OCI-LY1 (cell line): ENCODE results near the gene IGFBP5.

ENCODE experiments used
- H2AFZ ChIP-seq: fragments of 200-600 bp; sonication (generic), shearing (Covaris generic); 2 replicates; pipeline ENCODE4 v1.6.0; 2014; ENCODE audit warnings: antibody characterized with exemption, mild to moderate bottlenecking, low read length
- H3F3A ChIP-seq: fragments of 200-600 bp; sonication (generic), shearing (Covaris generic); 2 replicates; pipeline ENCODE4 v1.6.0; 2014; ENCODE audit warnings: mild to moderate bottlenecking, antibody characterized with exemption, low read length, moderate library complexity; ENCODE audit not compliant: insufficient read depth
- H3K27ac ChIP-seq: fragments of 200-600 bp; sonication (generic); 2 replicates; pipeline ENCODE4 v1.5.1; 2014; ENCODE audit warnings: low read length, mixed run types, mild to moderate bottlenecking, low read depth; ENCODE audit not compliant: poor library complexity, severe bottlenecking
- H3K27me3 ChIP-seq: fragments of 200-600 bp; sonication (generic); 2 replicates; pipeline ENCODE4 v1.6.0; 2014; ENCODE audit warnings: antibody characterized with exemption, mild to moderate bottlenecking, low read length, moderate library complexity; ENCODE audit not compliant: insufficient read depth
- H3K36me3 ChIP-seq: fragments of 200-600 bp; sonication (generic); 2 replicates; pipeline ENCODE4 v1.6.1; 2014; ENCODE audit warnings: mild to moderate bottlenecking, antibody characterized with exemption, low read length, moderate library complexity, mixed read lengths; ENCODE audit not compliant: insufficient read depth
- H3K4me1 ChIP-seq: fragments of 200-600 bp; sonication (generic); 2 replicates; pipeline ENCODE4 v1.5.1; 2014; ENCODE audit warnings: mild to moderate bottlenecking, low read length, moderate library complexity; ENCODE audit not compliant: insufficient read depth, severe bottlenecking
- H3K4me2 ChIP-seq: fragments of 200-600 bp; sonication (generic), shearing (Covaris generic); 2 replicates; pipeline ENCODE4 v1.6.1; 2014; ENCODE audit warnings: low read length
- H3K4me3 ChIP-seq: fragments of 200-600 bp; sonication (generic); 2 replicates; pipeline ENCODE4 v1.5.1; 2014; ENCODE audit warnings: low read length, low read depth, mild to moderate bottlenecking, mixed read lengths; ENCODE audit not compliant: poor library complexity, severe bottlenecking
- H3K79me2 ChIP-seq: fragments of 200-600 bp; shearing (Covaris generic); 2 replicates; pipeline ENCODE4 v1.6.1; 2016; ENCODE audit warnings: mixed run types, low read length, mixed read lengths; ENCODE audit not compliant: insufficient read depth
- H3K9ac ChIP-seq: fragments of 200-600 bp; sonication (generic), shearing (Covaris generic); 2 replicates; pipeline ENCODE4 v1.6.1; 2014; ENCODE audit warnings: mild to moderate bottlenecking, low read length, mixed read lengths
- H3K9me2 ChIP-seq: fragments of 200-600 bp; sonication (generic), shearing (Covaris generic); 2 replicates; pipeline ENCODE4 v1.6.1; 2014; ENCODE audit warnings: low read depth, mild to moderate bottlenecking, low read length, mixed read lengths
- H3K9me3 ChIP-seq: fragments of 200-600 bp; shearing (Covaris generic); 2 replicates; pipeline ENCODE4 v1.6.1; 2014; ENCODE audit warnings: low read length, mixed read lengths
- H4K20me1 ChIP-seq: fragments of 200-600 bp; sonication (generic), shearing (Covaris generic); 2 replicates; pipeline ENCODE4 v1.6.0; 2016; ENCODE audit warnings: mild to moderate bottlenecking, low read length; ENCODE audit not compliant: insufficient read depth
- EZH2 ChIP-seq: fragments of 200-600 bp; sonication (generic), shearing (Covaris generic); IDR thresholded peaks from 2 replicates; pipeline ENCODE4 v1.8.0; 2017; ENCODE audit warnings: borderline replicate concordance, mixed run types, mild to moderate bottlenecking, antibody characterized with exemption, low read length, moderate library complexity, mixed read lengths
- TF ChIP-seq, protein P1 (sequence below): fragments of 200-600 bp; sonication (generic), shearing (Covaris generic); IDR thresholded peaks from 2 replicates; pipeline ENCODE4 v1.5.1; 2017; ENCODE audit warnings: mild to moderate bottlenecking, antibody characterized with exemption, low read length, moderate library complexity, mixed read lengths

The IGFBP5 gene

DNA sequence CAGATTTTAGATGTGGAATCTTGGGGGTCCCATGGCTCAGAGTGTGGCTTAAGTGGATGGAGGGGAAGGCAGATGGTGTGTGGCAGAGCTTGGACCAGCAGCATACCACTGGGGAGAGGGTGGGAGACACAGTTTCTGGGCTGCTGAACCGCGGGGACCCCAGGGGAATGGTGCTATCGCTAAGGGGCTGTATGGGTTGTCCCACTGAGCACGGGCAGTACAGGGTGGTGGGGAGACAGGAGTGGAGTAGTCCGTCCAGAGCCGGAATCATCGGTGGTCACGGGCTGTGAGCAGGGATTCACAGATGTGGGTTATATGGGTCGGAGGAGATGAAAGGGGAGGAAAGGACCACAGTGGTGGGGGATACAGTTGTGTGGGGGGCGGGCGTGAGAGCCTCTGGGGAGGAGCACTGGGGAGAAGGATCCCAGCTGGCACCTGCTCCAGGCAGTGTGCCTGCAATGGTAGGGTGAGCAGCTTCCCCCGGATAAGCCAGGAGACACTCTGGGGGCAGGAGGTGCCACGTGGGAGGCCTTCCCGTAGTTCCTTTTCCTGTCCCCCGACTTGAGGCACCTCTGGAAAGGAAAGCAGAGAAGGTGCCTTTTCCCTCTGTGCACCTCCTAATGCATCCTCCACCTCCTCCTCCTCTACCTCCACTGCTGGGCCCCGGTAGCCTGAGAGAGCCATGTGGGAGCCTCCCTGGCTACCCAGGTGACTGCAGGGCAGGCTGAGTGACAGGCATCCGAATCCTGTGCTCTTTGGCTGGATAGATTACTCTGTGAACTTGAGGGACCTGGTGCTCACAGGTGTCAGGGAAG, 24.9 kb downstream of the IGFBP5 start:
- Histone ChIP-seq H3K9ac (no peak overlapping the region), H4K20me1 (no peaks in the 10 kb centered on the region), H3K27ac (no peak overlapping the region), H3K4me3 (no peak overlapping the region), H3K4me2 (no peak overlapping the region), H3K9me2 (no peaks in the 10 kb centered on the region), H2AFZ (no peak overlapping the region), H3F3A (no peaks in the 10 kb centered on the region), H3K79me2 (no peaks in the 10 kb centered on the region), H3K27me3 (0 out of 2 replicates have a peak, but pooled peaks cover 8% of the 10 kb centered on the region), H3K4me1 (no peaks in the 10 kb centered on the region), H3K9me3 (no peaks in the 10 kb centered on the region), H3K36me3 (no peaks in the 10 kb centered on the region)
- TF ChIP-seq EZH2 = no peak
- TF ChIP-seq, protein P1, sequence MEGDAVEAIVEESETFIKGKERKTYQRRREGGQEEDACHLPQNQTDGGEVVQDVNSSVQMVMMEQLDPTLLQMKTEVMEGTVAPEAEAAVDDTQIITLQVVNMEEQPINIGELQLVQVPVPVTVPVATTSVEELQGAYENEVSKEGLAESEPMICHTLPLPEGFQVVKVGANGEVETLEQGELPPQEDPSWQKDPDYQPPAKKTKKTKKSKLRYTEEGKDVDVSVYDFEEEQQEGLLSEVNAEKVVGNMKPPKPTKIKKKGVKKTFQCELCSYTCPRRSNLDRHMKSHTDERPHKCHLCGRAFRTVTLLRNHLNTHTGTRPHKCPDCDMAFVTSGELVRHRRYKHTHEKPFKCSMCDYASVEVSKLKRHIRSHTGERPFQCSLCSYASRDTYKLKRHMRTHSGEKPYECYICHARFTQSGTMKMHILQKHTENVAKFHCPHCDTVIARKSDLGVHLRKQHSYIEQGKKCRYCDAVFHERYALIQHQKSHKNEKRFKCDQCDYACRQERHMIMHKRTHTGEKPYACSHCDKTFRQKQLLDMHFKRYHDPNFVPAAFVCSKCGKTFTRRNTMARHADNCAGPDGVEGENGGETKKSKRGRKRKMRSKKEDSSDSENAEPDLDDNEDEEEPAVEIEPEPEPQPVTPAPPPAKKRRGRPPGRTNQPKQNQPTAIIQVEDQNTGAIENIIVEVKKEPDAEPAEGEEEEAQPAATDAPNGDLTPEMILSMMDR = no peak

DNA sequence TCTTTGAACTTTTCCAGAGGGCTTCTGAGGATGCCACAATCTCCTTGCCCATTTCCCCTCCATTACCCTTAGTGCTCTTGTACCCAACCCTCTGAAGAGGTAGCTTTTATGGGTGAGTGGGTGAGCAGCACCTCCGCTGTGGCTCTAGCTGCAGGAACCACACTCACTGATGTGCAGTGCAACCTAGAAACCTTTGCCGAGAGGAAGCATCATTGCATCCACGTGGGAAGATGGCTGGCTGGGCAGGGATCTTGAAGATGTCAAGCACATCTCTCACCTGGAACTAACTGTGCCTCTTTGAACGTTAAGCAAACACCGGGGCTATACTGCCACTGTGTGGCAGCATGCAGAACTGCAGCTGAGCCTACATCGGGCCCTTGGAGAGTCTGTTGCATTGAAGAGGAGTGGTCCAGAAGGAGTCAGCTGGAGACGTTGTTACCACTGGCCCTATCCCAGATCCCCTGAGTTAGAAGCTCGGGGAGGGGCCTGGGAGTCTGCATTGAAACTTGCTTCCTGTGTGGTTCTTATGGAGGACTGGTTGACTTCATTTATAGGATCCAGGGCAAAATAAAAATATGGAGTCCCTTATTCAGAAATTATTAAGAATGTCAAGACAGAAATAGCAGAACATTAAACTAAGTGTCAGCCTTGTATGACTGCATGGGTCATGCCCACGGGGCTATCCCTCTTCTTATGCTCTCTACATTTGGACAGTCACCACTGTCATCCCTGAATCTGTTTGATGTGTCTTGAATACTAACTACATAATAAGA, 28.7 kb downstream of the IGFBP5 start:
- Histone ChIP-seq H3K27ac (no peak overlapping the region), H3K9me3 (no peaks in the 10 kb centered on the region), H3K9me2 (no peaks in the 10 kb centered on the region), H3K36me3 (no peaks in the 10 kb centered on the region), H4K20me1 (no peaks in the 10 kb centered on the region), H3K4me1 (no peaks in the 10 kb centered on the region), H2AFZ (no peak overlapping the region), H3K79me2 (no peaks in the 10 kb centered on the region), H3K9ac (no peak overlapping the region), H3K27me3 (0 out of 2 replicates have a peak, but pooled peaks cover 8% of the 10 kb centered on the region), H3K4me3 (no peak overlapping the region), H3K4me2 (no peak overlapping the region), H3F3A (no peaks in the 10 kb centered on the region)
- no peak for TF ChIP-seq EZH2
- TF ChIP-seq, protein P1 = peak; percentile 98

DNA sequence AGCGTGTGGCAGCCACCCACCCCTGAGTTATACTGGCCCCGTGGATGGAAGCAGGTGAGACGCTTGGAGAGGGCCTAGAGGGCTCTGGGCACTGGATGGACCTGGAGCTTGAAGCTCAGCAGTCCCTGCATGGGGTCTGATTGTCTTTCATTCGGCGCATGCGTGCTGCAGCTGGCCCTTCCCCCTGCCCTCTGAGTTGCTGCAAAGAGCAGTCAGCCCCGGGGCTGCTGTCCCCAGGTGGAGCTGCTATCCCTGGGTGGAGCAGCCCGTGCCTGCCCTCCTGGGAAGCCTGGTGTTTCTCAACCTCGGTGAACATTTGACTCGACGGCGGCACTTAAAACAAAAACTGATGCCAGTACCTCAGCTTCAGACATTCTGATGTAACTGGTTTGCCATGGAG, 29.6 kb downstream of the IGFBP5 start:
- Histone ChIP-seq H2AFZ (no peak overlapping the region), H3K4me3 (no peak overlapping the region), H3K4me2 (no peak overlapping the region), H3K9ac (no peak overlapping the region), H3K27ac (no peak overlapping the region), H4K20me1 (no peaks in the 10 kb centered on the region), H3K79me2 (no peaks in the 10 kb centered on the region), H3F3A (no peaks in the 10 kb centered on the region), H3K4me1 (no peaks in the 10 kb centered on the region), H3K9me3 (no peaks in the 10 kb centered on the region), H3K9me2 (no peaks in the 10 kb centered on the region), H3K36me3 (no peaks in the 10 kb centered on the region), H3K27me3 (0 out of 2 replicates have a peak, but pooled peaks cover 7% of the 10 kb centered on the region)
- TF ChIP-seq, protein P1 = no peak
- TF ChIP-seq EZH2 = no peak
